Astrocyte of the spinal cord (primary cell): ENCODE data around the gene NPAS3.

Experiments used
- DNase-seq: peaks from one replicate; pipeline ENCODE4 v3.0.0; 2011; ENCODE audit warnings: low read depth, low spot score
- H3K4me3 ChIP-seq: 2 replicates; pipeline ENCODE4 v1.5.1; 2011; ENCODE audit warnings: low read depth, mild to moderate bottlenecking, low read length, moderate library complexity
- in situ Hi-C: cut with HindIII; loops from 2 replicates; pipeline ENCODE4 v1.10.0; 2017; ENCODE audit warnings: low sequenced_read_pairs
- TF ChIP-seq, protein P1 (sequence below): IDR thresholded peaks from 2 replicates; pipeline ENCODE4 v1.5.1; 2012; ENCODE audit warnings: low read depth, mild to moderate bottlenecking, low read length, inconsistent platforms

The NPAS3 gene

DNA sequence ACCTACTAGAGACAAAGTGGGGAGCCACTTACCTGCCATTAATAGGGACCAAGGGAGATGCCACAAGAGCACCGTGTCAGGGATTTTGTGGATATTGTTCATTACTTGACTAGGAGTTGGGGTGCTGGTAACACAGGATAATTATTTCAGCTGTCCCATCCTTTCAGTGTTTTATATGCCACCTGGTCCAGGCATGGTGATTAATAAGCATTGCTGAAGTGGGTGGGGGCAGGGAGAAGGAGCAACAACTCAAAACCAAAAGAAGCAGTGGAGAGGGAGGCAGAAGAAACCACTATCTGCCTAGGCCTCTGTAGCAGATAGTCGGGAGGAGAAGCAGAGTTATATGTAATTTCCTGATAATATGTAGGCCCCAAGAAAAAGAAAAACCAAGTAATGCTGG is 184.6 kb downstream of the NPAS3 start:
- in situ Hi-C loops = no loop called here
- no peak overlapping the region for H3K4me3 ChIP-seq
- DNase-seq = no peak
- TF ChIP-seq, protein P1, sequence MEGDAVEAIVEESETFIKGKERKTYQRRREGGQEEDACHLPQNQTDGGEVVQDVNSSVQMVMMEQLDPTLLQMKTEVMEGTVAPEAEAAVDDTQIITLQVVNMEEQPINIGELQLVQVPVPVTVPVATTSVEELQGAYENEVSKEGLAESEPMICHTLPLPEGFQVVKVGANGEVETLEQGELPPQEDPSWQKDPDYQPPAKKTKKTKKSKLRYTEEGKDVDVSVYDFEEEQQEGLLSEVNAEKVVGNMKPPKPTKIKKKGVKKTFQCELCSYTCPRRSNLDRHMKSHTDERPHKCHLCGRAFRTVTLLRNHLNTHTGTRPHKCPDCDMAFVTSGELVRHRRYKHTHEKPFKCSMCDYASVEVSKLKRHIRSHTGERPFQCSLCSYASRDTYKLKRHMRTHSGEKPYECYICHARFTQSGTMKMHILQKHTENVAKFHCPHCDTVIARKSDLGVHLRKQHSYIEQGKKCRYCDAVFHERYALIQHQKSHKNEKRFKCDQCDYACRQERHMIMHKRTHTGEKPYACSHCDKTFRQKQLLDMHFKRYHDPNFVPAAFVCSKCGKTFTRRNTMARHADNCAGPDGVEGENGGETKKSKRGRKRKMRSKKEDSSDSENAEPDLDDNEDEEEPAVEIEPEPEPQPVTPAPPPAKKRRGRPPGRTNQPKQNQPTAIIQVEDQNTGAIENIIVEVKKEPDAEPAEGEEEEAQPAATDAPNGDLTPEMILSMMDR = no peak

DNA sequence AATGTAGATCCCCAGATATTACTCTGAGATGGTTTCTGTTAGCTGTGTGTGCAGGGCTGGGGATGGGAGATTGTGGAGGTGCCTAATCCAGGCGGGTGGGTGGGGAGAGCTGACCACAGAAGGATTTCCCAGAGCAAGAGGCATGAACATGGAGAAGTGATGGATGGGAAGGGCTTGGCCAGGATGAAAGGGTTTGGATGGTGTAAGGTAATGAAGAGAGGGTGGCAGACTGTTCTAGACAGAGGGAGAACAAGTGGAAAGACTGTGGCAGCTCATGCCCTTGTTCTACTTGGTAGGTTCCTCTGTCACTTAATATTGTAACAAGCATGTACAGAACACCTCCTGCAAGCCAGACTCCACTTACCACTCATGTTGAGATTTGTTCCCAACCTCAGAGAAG is 187.8 kb downstream of the NPAS3 start:
- in situ Hi-C loops = no loop called here
- H3K4me3 ChIP-seq = no peak overlapping the region
- TF ChIP-seq, protein P1 = no peak
- DNase-seq = no peak

DNA sequence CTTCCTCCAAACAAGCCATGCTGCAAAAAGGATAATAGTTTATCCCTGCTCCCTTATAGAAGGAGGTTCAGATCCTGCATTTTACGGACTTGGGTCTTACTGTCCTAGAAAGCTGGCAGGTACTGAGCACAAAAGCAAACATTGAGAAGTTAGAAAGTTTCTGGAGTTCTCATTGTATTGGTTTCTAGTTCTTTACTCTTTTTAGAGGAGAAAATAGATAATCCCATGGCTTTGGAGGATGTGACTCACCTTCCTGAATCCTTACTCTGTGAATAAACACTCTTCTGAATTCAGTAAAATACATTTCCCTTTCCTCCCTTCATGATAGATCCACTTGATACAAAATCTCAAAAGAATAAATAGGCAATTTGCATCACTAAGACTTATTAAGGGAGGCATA is 188.9 kb downstream of the NPAS3 start:
- peak; percentile 36 for DNase-seq
- TF ChIP-seq, protein P1 = no peak
- in situ Hi-C loops = no loop called here

DNA sequence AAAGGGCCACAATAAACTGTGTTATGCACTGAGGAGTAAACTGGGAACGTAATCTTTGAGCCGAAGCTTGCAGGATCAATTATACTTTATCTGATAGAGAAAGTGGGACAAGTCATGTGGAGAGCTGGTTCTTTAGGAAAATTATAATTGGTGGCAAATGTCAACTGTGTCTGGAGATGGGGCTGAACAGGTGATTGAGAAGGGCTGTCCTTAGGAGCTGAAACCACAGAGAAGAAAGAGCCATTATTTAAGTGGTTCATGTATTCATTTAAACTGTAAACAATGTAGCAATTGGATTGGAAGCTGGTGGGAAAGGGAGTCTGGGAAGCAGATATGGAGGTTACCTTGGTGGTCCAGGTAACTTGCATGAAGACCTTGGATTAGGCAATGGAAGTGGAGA is 193.1 kb downstream of the NPAS3 start:
- H3K4me3 ChIP-seq = no peak overlapping the region
- in situ Hi-C loops = no loop called here
- DNase-seq = no peak
- TF ChIP-seq, protein P1 = no peak

More for the DNA sequence above, 188.9 kb downstream of the NPAS3 start:
- no peak overlapping the region for H3K4me3 ChIP-seq

DNA sequence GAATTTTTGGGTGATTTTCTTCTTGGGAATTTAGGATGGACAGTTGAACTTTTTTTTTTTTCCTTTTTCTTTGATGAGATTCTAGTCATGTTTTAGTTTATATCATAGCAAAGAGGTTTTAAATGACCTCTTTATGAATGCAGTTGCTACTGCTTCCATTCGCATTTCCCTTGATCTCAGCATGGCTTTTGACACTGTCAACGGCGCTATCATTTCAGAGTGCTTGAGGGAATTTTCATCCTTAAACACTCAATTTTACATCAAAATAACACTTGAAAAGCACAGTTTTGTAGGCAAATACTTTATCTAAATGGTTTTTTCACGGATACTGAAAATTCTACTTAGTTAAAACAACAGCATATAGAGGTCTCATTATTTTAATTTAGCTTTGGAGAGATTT is 195.5 kb downstream of the NPAS3 start:
- H3K4me3 ChIP-seq = no peak overlapping the region
- in situ Hi-C loops = no loop called here
- TF ChIP-seq, protein P1 = no peak
- DNase-seq = no peak

DNA sequence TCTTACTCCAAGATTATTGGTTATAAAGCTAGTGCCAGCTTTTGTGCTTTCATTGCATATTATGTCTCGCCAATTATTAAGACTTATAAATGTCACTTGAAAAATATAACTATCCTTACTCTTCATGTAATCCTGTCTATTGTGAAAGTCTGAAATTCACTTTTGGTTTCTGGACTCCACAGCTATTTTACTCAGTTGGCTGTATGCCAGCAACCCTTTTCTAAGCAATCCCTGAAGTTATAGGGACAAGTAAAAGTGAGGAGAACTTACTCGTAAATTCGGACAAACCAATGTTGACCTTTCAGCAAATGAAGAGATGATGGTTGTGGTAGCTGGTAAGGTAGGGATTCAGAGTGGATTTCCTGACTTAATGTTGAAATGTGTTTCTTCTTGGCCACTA is 196.3 kb downstream of the NPAS3 start:
- no peak overlapping the region for H3K4me3 ChIP-seq
- TF ChIP-seq, protein P1 = no peak
- DNase-seq = no peak
- in situ Hi-C loops = no loop called here

DNA sequence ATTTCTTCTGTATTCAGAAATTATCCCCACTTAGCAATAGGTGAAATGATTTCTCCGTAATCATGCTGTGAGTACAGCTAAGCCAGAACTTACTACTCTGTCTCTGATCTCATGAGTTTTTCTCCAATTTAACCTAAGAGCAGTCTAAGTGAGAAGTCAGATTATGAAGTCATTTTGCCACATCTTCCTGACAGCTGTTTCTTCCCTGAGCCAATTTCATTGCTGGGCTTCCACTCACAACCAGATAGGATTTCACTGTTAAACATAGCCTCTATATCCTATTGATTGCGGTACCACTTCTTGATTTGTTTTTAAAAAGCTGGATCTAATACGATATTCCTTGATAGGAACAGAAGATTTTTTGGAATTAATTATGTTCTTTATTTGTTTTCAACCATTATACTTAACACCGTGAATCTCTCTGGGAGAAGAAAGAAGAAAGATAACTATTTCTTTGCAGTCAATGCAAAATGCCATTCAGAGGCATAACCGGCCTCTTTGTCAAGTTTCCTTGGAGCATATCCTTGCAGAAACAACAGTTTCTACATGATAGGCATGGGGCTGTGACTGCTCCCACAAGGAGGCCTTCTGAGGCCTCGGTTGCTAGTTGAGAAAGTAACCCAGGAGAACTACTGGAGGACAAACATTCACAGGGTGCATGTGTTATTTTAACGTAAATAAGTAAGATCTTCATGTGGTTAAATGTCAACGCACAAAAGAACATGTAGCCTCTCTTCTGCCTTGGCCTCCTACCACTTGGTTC is 212.2 kb downstream of the NPAS3 start:
- no peak for DNase-seq
- in situ Hi-C loops = no loop called here
- TF ChIP-seq, protein P1 = no peak
- no peak overlapping the region for H3K4me3 ChIP-seq
